ENCODE results near the gene CLPX.
"Not testable (repeated sequence)": the region's sequence is repeated elsewhere in the genome, so short reads cannot be mapped to it uniquely, and the experiment has no call there.

The CLPX gene

GRCh38 chr15:65184868-65185717 is at the start of gene CLPX:
Gene CLPX, minus strand, starts transcription at chr15:65185342. Its CDS starts 189 bp downstream, at chr15:65185153.
- DNase-seq (ENCODE audit: low read depth), result peak; percentile 69

GRCh38 chr15:65233696-65234095 is 48.6 kb upstream of the CLPX start:
- DNase-seq (ENCODE audit: low read depth), result no peak

- no peak for DNase-seq (ENCODE audit: low read depth)
Measured at GRCh38 chr15:65232520-65232919, 47.4 kb upstream of the CLPX start.

GRCh38 chr15:65231306-65231705 is 46.2 kb upstream of the CLPX start:
- no peak for DNase-seq (ENCODE audit: low read depth)

GRCh38 chr15:65226901-65227300 is 41.8 kb upstream of the CLPX start:
- not testable (repeated sequence) for DNase-seq (ENCODE audit: low read depth)

- DNase-seq (ENCODE audit: low read depth), result no peak
Measured at GRCh38 chr15:65226221-65226620, 41.1 kb upstream of the CLPX start.

- no peak for DNase-seq (ENCODE audit: low read depth)
Measured at GRCh38 chr15:65223996-65224395, 38.9 kb upstream of the CLPX start.

GRCh38 chr15:65222891-65223290 is 37.7 kb upstream of the CLPX start:
- no peak for DNase-seq (ENCODE audit: low read depth)

- no peak for DNase-seq (ENCODE audit: low read depth)
Measured at GRCh38 chr15:65221697-65222096, 36.6 kb upstream of the CLPX start.

GRCh38 chr15:65219137-65219536 is 34.0 kb upstream of the CLPX start:
- DNase-seq (ENCODE audit: low read depth), result no peak

GRCh38 chr15:65217526-65218482 is 32.7 kb upstream of the CLPX start:
- no peak for DNase-seq (ENCODE audit: low read depth)

GRCh38 chr15:65215496-65215895 is 30.4 kb upstream of the CLPX start:
- no peak for DNase-seq (ENCODE audit: low read depth)

GRCh38 chr15:65214010-65214409 is 28.9 kb upstream of the CLPX start:
- DNase-seq (ENCODE audit: low read depth), result no peak

- no peak for DNase-seq (ENCODE audit: low read depth)
Measured at GRCh38 chr15:65213241-65213640, 28.1 kb upstream of the CLPX start.

GRCh38 chr15:65212097-65212496 is 27.0 kb upstream of the CLPX start:
- no peak for DNase-seq (ENCODE audit: low read depth)

GRCh38 chr15:65211482-65211982 is 26.4 kb upstream of the CLPX start:
- no peak for DNase-seq (ENCODE audit: low read depth)

GRCh38 chr15:65210770-65211481 is 25.8 kb upstream of the CLPX start, which contains the start of gene CILP:
Gene CILP, minus strand, starts transcription at chr15:65211473. Its CDS starts 1,718 bp downstream, at chr15:65209755.
- DNase-seq (ENCODE audit: low read depth), result no peak

- no peak for DNase-seq (ENCODE audit: low read depth)
Measured at GRCh38 chr15:65209701-65210643, 24.8 kb upstream of the CLPX start.

GRCh38 chr15:65208647-65209046 is 23.5 kb upstream of the CLPX start:
- no peak for DNase-seq (ENCODE audit: low read depth)

GRCh38 chr15:65207280-65207840 is 22.2 kb upstream of the CLPX start:
- DNase-seq (ENCODE audit: low read depth), result no peak
